ENCODE data around the gene PLXNA3. TPM values are rescaled to one million over a fixed set of nuclear protein-coding genes. Genes with fewer than 3 reads are reported as not detected.

PLXNA3 gene
- total RNA-seq, 1 donor from 2014 or later: 108 TPM

DNA sequence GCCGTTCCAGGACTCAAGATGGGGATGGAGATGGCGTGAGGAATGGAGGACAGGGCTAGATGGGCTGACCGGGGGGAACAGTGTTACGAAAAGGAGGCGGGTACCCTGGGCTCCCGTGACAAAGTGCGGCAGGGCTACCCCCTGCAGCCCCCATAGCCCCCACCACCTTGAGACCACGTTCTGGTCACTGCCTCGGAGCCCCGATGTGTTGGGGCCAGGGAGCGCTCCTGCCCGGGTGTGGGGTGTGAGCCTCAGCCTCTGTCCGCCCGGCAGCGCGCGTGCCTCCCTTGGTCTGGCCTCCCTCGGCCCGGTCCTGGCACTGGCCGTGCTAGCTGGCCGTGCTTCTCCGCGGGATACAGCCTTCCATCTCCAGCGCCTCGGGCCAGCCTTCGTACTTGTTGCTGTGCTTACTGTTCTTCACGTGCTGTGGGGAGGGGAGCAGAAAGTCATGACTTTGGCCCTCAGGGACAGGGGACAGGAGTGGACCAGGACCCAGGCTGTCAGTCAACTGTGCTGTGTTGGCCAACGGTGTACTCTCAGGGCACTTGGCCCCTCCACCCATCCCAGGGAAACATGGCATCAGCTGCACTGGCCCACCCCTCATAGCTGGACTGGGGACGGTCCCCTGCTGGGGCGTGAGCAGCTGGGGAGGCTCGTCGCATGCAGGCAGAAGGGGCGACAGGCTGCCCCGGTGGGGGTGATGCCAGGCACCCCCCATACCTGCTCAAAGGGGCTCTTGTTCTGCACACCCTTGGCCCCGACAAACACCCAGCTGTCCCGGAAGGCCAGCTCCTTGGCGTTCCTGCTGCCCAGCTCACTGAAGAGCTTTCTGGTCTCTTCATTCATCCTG, 48.6 kb downstream of the PLXNA3 start:
- H3K9me3 Mint-ChIP-seq (ENCODE audit: unreplicated experiment): no peaks in the 10 kb centered on the region
- no peak overlapping the region for H3K27ac Mint-ChIP-seq (ENCODE audit: unreplicated experiment)
- peaks cover 3% of the 10 kb centered on the region for H3K4me1 Mint-ChIP-seq (ENCODE audit: unreplicated experiment)

DNA sequence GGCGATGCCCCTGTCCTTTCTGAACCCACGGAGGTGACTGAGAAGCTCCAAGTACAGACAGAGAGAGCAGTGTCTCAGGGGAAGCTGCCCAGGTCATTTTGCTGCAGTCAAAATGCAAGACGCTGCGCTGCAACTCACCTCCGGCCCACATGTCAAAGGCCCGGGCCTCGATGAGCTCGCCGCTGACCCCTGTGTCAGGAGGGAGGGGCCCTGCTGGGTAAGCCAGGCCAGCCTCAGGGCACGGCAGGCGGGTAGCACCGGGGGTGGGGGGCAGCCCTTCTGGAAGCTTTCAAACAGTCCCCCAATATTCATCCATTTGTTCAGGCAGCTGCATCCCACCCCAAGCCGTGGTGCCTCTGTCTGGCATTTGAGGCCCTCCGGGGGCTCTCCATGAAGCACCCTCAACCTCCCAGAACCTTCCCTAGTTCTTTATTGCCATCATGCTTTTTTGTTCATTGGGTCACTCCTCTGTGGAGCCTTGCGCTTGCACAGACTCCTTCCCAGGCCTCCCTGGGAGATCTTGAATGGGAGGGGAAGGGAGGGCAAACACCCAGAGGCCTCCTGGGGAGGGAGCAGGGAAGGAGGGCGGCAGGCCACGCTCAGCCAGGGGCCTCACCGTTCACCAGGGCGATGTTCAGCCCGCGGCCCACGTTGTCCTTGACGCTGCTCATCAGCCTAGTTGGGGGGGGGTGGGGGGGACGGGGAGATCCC, 49.7 kb downstream of the PLXNA3 start:
- Mint-ChIP-seq H3K27me3 (ENCODE audit: unreplicated experiment) (no peaks in the 10 kb centered on the region), H3K27ac (ENCODE audit: unreplicated experiment) (no peak overlapping the region), H3K36me3 (ENCODE audit: unreplicated experiment) (peaks cover 11% of the 10 kb centered on the region), H3K4me1 (ENCODE audit: unreplicated experiment) (peaks cover 3% of the 10 kb centered on the region), H3K4me3 (ENCODE audit: unreplicated experiment) (no peak overlapping the region), H3K9me3 (ENCODE audit: unreplicated experiment) (no peaks in the 10 kb centered on the region)
- TF ChIP-seq, protein P1, sequence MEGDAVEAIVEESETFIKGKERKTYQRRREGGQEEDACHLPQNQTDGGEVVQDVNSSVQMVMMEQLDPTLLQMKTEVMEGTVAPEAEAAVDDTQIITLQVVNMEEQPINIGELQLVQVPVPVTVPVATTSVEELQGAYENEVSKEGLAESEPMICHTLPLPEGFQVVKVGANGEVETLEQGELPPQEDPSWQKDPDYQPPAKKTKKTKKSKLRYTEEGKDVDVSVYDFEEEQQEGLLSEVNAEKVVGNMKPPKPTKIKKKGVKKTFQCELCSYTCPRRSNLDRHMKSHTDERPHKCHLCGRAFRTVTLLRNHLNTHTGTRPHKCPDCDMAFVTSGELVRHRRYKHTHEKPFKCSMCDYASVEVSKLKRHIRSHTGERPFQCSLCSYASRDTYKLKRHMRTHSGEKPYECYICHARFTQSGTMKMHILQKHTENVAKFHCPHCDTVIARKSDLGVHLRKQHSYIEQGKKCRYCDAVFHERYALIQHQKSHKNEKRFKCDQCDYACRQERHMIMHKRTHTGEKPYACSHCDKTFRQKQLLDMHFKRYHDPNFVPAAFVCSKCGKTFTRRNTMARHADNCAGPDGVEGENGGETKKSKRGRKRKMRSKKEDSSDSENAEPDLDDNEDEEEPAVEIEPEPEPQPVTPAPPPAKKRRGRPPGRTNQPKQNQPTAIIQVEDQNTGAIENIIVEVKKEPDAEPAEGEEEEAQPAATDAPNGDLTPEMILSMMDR (IDR thresholded peaks at IDR 0.05): no peak
- no peak for DNase-seq (ENCODE audit: extremely low spot score, unreplicated experiment)

More for the DNA sequence above, 48.6 kb downstream of the PLXNA3 start:
- Mint-ChIP-seq H3K4me3 (ENCODE audit: unreplicated experiment) (no peak overlapping the region), H3K27me3 (ENCODE audit: unreplicated experiment) (no peaks in the 10 kb centered on the region), H3K36me3 (ENCODE audit: unreplicated experiment) (peaks cover 11% of the 10 kb centered on the region)
- DNase-seq (ENCODE audit: extremely low spot score, unreplicated experiment): no peak
- TF ChIP-seq, protein P1 (IDR thresholded peaks at IDR 0.05): no peak

DNA sequence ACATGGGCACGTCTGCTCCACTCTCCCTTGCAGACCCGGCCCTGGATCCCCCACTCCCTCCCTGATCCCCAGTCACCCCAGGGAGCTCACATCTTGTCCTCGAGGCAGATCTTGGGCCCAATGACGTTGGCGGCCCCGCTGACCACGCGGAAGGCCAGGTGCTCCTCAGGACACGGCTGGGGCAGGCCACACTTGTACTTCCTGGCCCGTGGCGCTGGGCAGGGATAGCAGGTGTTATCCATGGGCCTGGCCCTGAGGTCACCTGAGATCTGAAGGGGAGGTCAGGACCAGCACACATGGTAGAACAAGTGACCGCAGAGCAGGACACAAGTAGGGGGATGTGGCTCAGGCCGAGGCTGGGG, 50.3 kb downstream of the PLXNA3 start:
- no peak for DNase-seq (ENCODE audit: extremely low spot score, unreplicated experiment)
- H3K4me3 Mint-ChIP-seq (ENCODE audit: unreplicated experiment): no peak overlapping the region
- TF ChIP-seq, protein P1 (IDR thresholded peaks at IDR 0.05): no peak
- no peaks in the 10 kb centered on the region for H3K9me3 Mint-ChIP-seq (ENCODE audit: unreplicated experiment)
- no peak overlapping the region for H3K27ac Mint-ChIP-seq (ENCODE audit: unreplicated experiment)
- H3K4me1 Mint-ChIP-seq (ENCODE audit: unreplicated experiment): peaks cover 3% of the 10 kb centered on the region
- H3K27me3 Mint-ChIP-seq (ENCODE audit: unreplicated experiment): no peaks in the 10 kb centered on the region
- H3K36me3 Mint-ChIP-seq (ENCODE audit: unreplicated experiment): peaks cover 11% of the 10 kb centered on the region

DNA sequence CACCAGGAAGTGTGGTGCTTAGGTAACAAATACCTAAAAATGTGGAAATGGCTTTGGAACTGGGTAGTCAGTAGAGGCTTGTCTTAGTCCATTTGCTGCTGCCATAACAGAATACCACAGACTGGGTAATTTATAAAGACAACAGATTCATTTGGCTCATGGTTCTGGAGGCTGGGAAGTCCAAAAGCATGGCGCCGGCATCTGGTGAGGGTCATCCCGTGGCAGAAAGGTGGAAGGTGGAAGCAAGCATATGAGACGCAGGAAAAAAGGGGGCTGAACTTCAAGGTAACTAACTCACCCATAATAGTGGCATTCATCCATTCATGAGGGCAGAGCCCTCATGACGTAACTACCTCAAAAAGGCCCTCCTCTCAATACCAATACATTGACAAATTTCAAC, 51.4 kb downstream of the PLXNA3 start:
- H3K36me3 Mint-ChIP-seq (ENCODE audit: unreplicated experiment): peaks cover 11% of the 10 kb centered on the region
- peaks cover 6% of the 10 kb centered on the region for H3K4me1 Mint-ChIP-seq (ENCODE audit: unreplicated experiment)
- TF ChIP-seq, protein P1 (IDR thresholded peaks at IDR 0.05): no peak
- DNase-seq (ENCODE audit: extremely low spot score, unreplicated experiment): no peak
- no peak overlapping the region for H3K27ac Mint-ChIP-seq (ENCODE audit: unreplicated experiment)
- no peak overlapping the region for H3K4me3 Mint-ChIP-seq (ENCODE audit: unreplicated experiment)
- H3K27me3 Mint-ChIP-seq (ENCODE audit: unreplicated experiment): no peaks in the 10 kb centered on the region
- H3K9me3 Mint-ChIP-seq (ENCODE audit: unreplicated experiment): no peaks in the 10 kb centered on the region

DNA sequence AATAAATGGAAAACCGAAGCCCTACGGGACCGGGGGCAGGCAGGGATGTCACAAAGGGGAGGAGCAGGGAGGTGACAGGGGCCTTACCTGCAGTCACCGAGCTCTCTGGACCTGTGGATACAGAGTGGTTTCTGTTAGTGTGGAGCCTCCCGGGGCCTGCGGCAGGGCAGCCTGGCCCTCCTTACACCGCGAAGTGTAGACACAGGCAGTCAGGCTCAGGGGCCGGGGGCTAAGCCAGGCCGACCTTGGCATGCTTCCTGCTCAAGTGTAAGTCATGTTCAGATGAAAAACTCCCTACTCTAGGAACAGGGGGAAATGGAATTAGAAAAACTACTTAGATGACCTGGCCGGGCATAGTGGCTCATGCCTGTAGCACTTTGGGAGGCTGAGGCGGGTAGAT, 53.7 kb downstream of the PLXNA3 start:
- Mint-ChIP-seq H3K27me3 (ENCODE audit: unreplicated experiment) (no peaks in the 10 kb centered on the region), H3K27ac (ENCODE audit: unreplicated experiment) (no peak overlapping the region), H3K9me3 (ENCODE audit: unreplicated experiment) (no peaks in the 10 kb centered on the region), H3K4me1 (ENCODE audit: unreplicated experiment) (peaks cover 13% of the 10 kb centered on the region), H3K36me3 (ENCODE audit: unreplicated experiment) (peaks cover 11% of the 10 kb centered on the region), H3K4me3 (ENCODE audit: unreplicated experiment) (no peak overlapping the region)
- no peak for DNase-seq (ENCODE audit: extremely low spot score, unreplicated experiment)
- TF ChIP-seq, protein P1 (IDR thresholded peaks at IDR 0.05): no peak

Measured in osteocyte (in vitro differentiated cells).